ENCODE measurements around the gene CELSR1. TPM values are rescaled to one million over a fixed set of nuclear protein-coding genes. Genes with fewer than 3 reads are reported as not detected.
"Not testable (repeated sequence)": the region's sequence is repeated elsewhere in the genome, so short reads cannot be mapped to it uniquely, and the experiment has no call there.

Gene CELSR1
- total RNA-seq, 2 experiments from 2014 or later = 0.04 to 0.14 TPM

- H3K27me3 Mint-ChIP-seq = no peaks in the 10 kb centered on the region
Observed at GRCh38 chr22:46507451-46508425, 29.7 kb downstream of the CELSR1 start.

GRCh38 chr22:46504584-46504983 is 32.8 kb downstream of the CELSR1 start:
- H3K27ac Mint-ChIP-seq = no peak overlapping the region
- H3K4me1 Mint-ChIP-seq = no peaks in the 10 kb centered on the region
- DNase-seq = no peak
- no peak overlapping the region for H3K4me3 Mint-ChIP-seq
- no peaks in the 10 kb centered on the region for H3K9me3 Mint-ChIP-seq
- peaks cover 12% of the 10 kb centered on the region for H3K27me3 Mint-ChIP-seq
- no peaks in the 10 kb centered on the region for H3K36me3 Mint-ChIP-seq

More at GRCh38 chr22:46507451-46508425, 29.7 kb downstream of the CELSR1 start:
- no peak for DNase-seq
- H3K36me3 Mint-ChIP-seq = no peaks in the 10 kb centered on the region
- peaks cover 9% of the 10 kb centered on the region for H3K4me1 Mint-ChIP-seq
- no peak overlapping the region for H3K4me3 Mint-ChIP-seq
- H3K27ac Mint-ChIP-seq = no peak overlapping the region
- no peaks in the 10 kb centered on the region for H3K9me3 Mint-ChIP-seq

GRCh38 chr22:46502440-46503175 is 34.8 kb downstream of the CELSR1 start:
- no peak overlapping the region for H3K4me3 Mint-ChIP-seq
- H3K36me3 Mint-ChIP-seq = no peaks in the 10 kb centered on the region
- peaks cover 28% of the 10 kb centered on the region for H3K27me3 Mint-ChIP-seq
- H3K9me3 Mint-ChIP-seq = no peaks in the 10 kb centered on the region
- DNase-seq = no peak
- H3K4me1 Mint-ChIP-seq = peaks cover 9% of the 10 kb centered on the region
- no peak overlapping the region for H3K27ac Mint-ChIP-seq

GRCh38 chr22:46501701-46502100 is 35.7 kb downstream of the CELSR1 start:
- Mint-ChIP-seq H3K4me1 (peaks cover 9% of the 10 kb centered on the region), H3K36me3 (no peaks in the 10 kb centered on the region), H3K27ac (no peak overlapping the region), H3K27me3 (peaks cover 35% of the 10 kb centered on the region), H3K9me3 (no peaks in the 10 kb centered on the region), H3K4me3 (no peak overlapping the region)
- DNase-seq = no peak

- peaks cover 35% of the 10 kb centered on the region for H3K27me3 Mint-ChIP-seq
- H3K9me3 Mint-ChIP-seq, H3K4me1 Mint-ChIP-seq, H3K4me3 Mint-ChIP-seq, H3K36me3 Mint-ChIP-seq, DNase-seq, H3K27ac Mint-ChIP-seq: not testable (repeated sequence)
Observed at GRCh38 chr22:46501265-46501664, 36.2 kb downstream of the CELSR1 start.

GRCh38 chr22:46500201-46500600 is 37.2 kb downstream of the CELSR1 start:
- DNase-seq = no peak
- Mint-ChIP-seq H3K27me3 (peaks cover 37% of the 10 kb centered on the region), H3K36me3 (no peaks in the 10 kb centered on the region), H3K4me3 (no peak overlapping the region), H3K4me1 (peaks cover 9% of the 10 kb centered on the region), H3K9me3 (no peaks in the 10 kb centered on the region), H3K27ac (no peak overlapping the region)

- peaks cover 37% of the 10 kb centered on the region for H3K27me3 Mint-ChIP-seq
- H3K4me1 Mint-ChIP-seq = peaks cover 9% of the 10 kb centered on the region
Observed at GRCh38 chr22:46499805-46500189, 37.6 kb downstream of the CELSR1 start.

GRCh38 chr22:46491946-46492345 is 45.5 kb downstream of the CELSR1 start:
- H3K27me3 Mint-ChIP-seq = peaks cover 14% of the 10 kb centered on the region
- H3K9me3 Mint-ChIP-seq = no peaks in the 10 kb centered on the region
- H3K27ac Mint-ChIP-seq = no peak overlapping the region
- no peak for DNase-seq
- H3K4me3 Mint-ChIP-seq = no peak overlapping the region
- H3K36me3 Mint-ChIP-seq = no peaks in the 10 kb centered on the region
- H3K4me1 Mint-ChIP-seq = peaks cover under 1% of the 10 kb centered on the region

More at GRCh38 chr22:46499805-46500189, 37.6 kb downstream of the CELSR1 start:
- Mint-ChIP-seq H3K9me3 (no peaks in the 10 kb centered on the region), H3K36me3 (no peaks in the 10 kb centered on the region), H3K27ac (no peak overlapping the region), H3K4me3 (no peak overlapping the region)
- no peak for DNase-seq

GRCh38 chr22:46490538-46490937 is 46.9 kb downstream of the CELSR1 start:
- H3K27ac Mint-ChIP-seq = no peak overlapping the region
- H3K36me3 Mint-ChIP-seq = no peaks in the 10 kb centered on the region
- no peaks in the 10 kb centered on the region for H3K9me3 Mint-ChIP-seq
- peaks cover 13% of the 10 kb centered on the region for H3K27me3 Mint-ChIP-seq
- no peak for DNase-seq
- H3K4me3 Mint-ChIP-seq = no peak overlapping the region
- H3K4me1 Mint-ChIP-seq = peaks cover 2% of the 10 kb centered on the region

- no peaks in the 10 kb centered on the region for H3K36me3 Mint-ChIP-seq
- peaks cover 11% of the 10 kb centered on the region for H3K4me1 Mint-ChIP-seq
- no peaks in the 10 kb centered on the region for H3K9me3 Mint-ChIP-seq
- H3K27me3 Mint-ChIP-seq = peaks cover 5% of the 10 kb centered on the region
- DNase-seq = no peak
- H3K4me3 Mint-ChIP-seq = no peak overlapping the region
- no peak overlapping the region for H3K27ac Mint-ChIP-seq
Observed at GRCh38 chr22:46486996-46487717, 50.3 kb downstream of the CELSR1 start.

- H3K27me3 Mint-ChIP-seq = peaks cover 10% of the 10 kb centered on the region
- no peak for DNase-seq
- no peak overlapping the region for H3K27ac Mint-ChIP-seq
- no peaks in the 10 kb centered on the region for H3K36me3 Mint-ChIP-seq
- no peaks in the 10 kb centered on the region for H3K9me3 Mint-ChIP-seq
- peaks cover 18% of the 10 kb centered on the region for H3K4me1 Mint-ChIP-seq
- no peak overlapping the region for H3K4me3 Mint-ChIP-seq
Observed at GRCh38 chr22:46484861-46485595, 52.4 kb downstream of the CELSR1 start.

- H3K27me3 Mint-ChIP-seq = peaks cover 10% of the 10 kb centered on the region
- no peaks in the 10 kb centered on the region for H3K9me3 Mint-ChIP-seq
- H3K4me1 Mint-ChIP-seq = peaks cover 19% of the 10 kb centered on the region
- no peak for DNase-seq
- no peak overlapping the region for H3K4me3 Mint-ChIP-seq
- H3K36me3 Mint-ChIP-seq = no peaks in the 10 kb centered on the region
- no peak overlapping the region for H3K27ac Mint-ChIP-seq
Observed at GRCh38 chr22:46484156-46484860, 53.1 kb downstream of the CELSR1 start.

- H3K36me3 Mint-ChIP-seq = no peaks in the 10 kb centered on the region
- H3K4me3 Mint-ChIP-seq = no peak overlapping the region
- peaks cover 13% of the 10 kb centered on the region for H3K27me3 Mint-ChIP-seq
- peaks cover 19% of the 10 kb centered on the region for H3K4me1 Mint-ChIP-seq
- DNase-seq = no peak
- H3K9me3 Mint-ChIP-seq = no peaks in the 10 kb centered on the region
- no peak overlapping the region for H3K27ac Mint-ChIP-seq
Observed at GRCh38 chr22:46483353-46483752, 54.1 kb downstream of the CELSR1 start.

Data from activated naive CD8-positive, alpha-beta T cell treated with anti-CD3 and anti-CD28 coated beads for 36 hours (primary cell).